Transverse colon (tissue), 4 donors: ENCODE measurements around the gene ZNF521. TPM values are rescaled to one million over a fixed set of nuclear protein-coding genes. Genes with fewer than 3 reads are reported as not detected.

Experiments
- DNase-seq: peaks from one replicate; pipeline ENCODE4 v3.0.0-alpha.2; 2019
- H3K27ac ChIP-seq, 4 donors: fragments of 200-600 bp; sonication (generic); 2 replicates each; pipeline ENCODE4 v1.5.1; 2016 to 2018; ENCODE audit warnings: inconsistent platforms in 4 of 4
- H3K27me3 ChIP-seq: fragments of 200-600 bp; sonication (generic); 2 replicates; pipeline ENCODE4 v1.5.1; 2017; ENCODE audit warnings: inconsistent platforms
- H3K36me3 ChIP-seq, 4 donors: fragments of 200-600 bp; sonication (generic); 2 replicates each; pipeline ENCODE4 v1.5.1; 2017 to 2019; ENCODE audit warnings: inconsistent platforms in 4 of 4
- H3K4me1 ChIP-seq, 4 donors: fragments of 200-600 bp; sonication (generic); 2 replicates each; pipeline ENCODE4 v1.5.1; 2017 to 2020; ENCODE audit warnings: inconsistent platforms in 4 of 4
- H3K4me3 ChIP-seq, 4 donors: fragments of 200-600 bp; sonication (generic); 1 replicate in 1 of 4; 2 replicates in 3 of 4; pipeline versions ENCODE4 v1.5.1 to v1.6.1; 2017 to 2019; ENCODE audit warnings: inconsistent platforms in 4 of 4
- H3K9me3 ChIP-seq, 2 donors: fragments of 200-600 bp; sonication (generic); 2 replicates each; pipeline ENCODE4 v1.5.1; 2017 to 2019; ENCODE audit warnings: inconsistent platforms in 2 of 2
- EP300 ChIP-seq: sonication (generic); formaldehyde crosslinking; IDR thresholded peaks from one replicate; pipeline ENCODE4 v1.6.1; 2017; ENCODE audit warnings: antibody characterized with exemption, low read depth
- POLR2A ChIP-seq: fragments of 450-650 bp; IDR thresholded peaks from one replicate; pipeline ENCODE4 v1.6.1; 2016; ENCODE audit warnings: antibody characterized with exemption, mild to moderate bottlenecking, moderate library complexity
- POLR2AphosphoS5 ChIP-seq, 3 donors: sonication (generic); formaldehyde crosslinking; IDR thresholded peaks; one replicate each; pipeline ENCODE4 v1.6.1; 2016; ENCODE audit warnings: antibody characterized with exemption in 3 of 3
- WGBS, 2 donors: methylation state at CpG; one replicate each; pipeline ENCODE4 v1.1.5; 2018; ENCODE audit warnings: low coverage in 1 of 2; 5-methylcytosine and 5-hydroxymethylcytosine counted together
- in situ Hi-C, 4 donors: fragments of 200-750 bp; cut with MboI; loops; one replicate each; pipeline versions ENCODE4 v1.15.0 to v1.15.1; 2017; ENCODE audit warnings: low sequenced_read_pairs in 3 of 4, low pct_ligation_motif_present in 1 of 4, low pct_unique_long_range_greater_than_20kb in 1 of 4
- intact Hi-C: fragments of 100-400 bp; cut with DNase I; formaldehyde crosslinking; loops from one replicate; pipeline ENCODE4 v1.15.1; 2023; ENCODE audit warnings: low total_unique reads
- total RNA-seq, 4 donors: library from RNA; depleted of rRNA; stranded (reverse); fragments of >200 nt; gene quantifications; one replicate each; pipeline ENCODE4 v1.1.0, GENCODE V29; 2016
- TF ChIP-seq, protein P1 (sequence below), 5 experiments: fragments of 200-600 bp in 3 of 5; fragments of 450-650 bp in 2 of 5; sonication (generic) in 3 of 5; IDR thresholded peaks; 1 replicate in 2 of 5; 2 replicates in 3 of 5; pipeline ENCODE4 v1.5.1; 2016 to 2017; ENCODE audit warnings: antibody characterized with exemption in 5 of 5, inconsistent platforms in 3 of 5, mild to moderate bottlenecking in 2 of 5, moderate library complexity in 1 of 5

ZNF521 gene
- total RNA-seq, 4 donors from 2014 or later = 6.4 to 29.5 (median 9.0) TPM

DNA sequence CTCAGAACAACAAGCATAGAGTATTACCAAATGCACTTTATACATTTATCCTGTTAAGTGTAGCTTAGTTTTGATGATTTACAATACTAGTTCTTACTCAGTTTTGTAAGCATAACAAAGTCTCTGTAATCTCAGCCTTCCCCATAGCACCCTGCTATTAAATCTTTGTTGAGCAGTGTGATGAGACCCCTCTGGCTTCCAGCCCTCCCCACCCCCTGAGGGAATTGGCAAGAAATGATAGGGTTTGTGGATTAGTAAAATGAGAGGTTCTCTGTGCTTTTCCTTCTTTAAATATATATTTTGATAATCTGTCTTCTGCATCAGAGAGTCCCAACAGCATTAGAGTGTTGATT is 37.2 kb downstream of the ZNF521 start:
- Histone ChIP-seq H3K27ac (no peak overlapping the region), H3K27me3 (no peaks in the 10 kb centered on the region), H3K36me3 (no peaks in the 10 kb centered on the region), H3K4me1 (peaks cover 0 to 3% (median 0%) of the 10 kb centered on the region in 4 donors), H3K9me3 (no peaks in the 10 kb centered on the region), H3K4me3 (no peak overlapping the region)
- in situ Hi-C loops (no loop called here), intact Hi-C loops (no loop called here)
- DNase-seq = no peak
- TF ChIP-seq, protein P1, sequence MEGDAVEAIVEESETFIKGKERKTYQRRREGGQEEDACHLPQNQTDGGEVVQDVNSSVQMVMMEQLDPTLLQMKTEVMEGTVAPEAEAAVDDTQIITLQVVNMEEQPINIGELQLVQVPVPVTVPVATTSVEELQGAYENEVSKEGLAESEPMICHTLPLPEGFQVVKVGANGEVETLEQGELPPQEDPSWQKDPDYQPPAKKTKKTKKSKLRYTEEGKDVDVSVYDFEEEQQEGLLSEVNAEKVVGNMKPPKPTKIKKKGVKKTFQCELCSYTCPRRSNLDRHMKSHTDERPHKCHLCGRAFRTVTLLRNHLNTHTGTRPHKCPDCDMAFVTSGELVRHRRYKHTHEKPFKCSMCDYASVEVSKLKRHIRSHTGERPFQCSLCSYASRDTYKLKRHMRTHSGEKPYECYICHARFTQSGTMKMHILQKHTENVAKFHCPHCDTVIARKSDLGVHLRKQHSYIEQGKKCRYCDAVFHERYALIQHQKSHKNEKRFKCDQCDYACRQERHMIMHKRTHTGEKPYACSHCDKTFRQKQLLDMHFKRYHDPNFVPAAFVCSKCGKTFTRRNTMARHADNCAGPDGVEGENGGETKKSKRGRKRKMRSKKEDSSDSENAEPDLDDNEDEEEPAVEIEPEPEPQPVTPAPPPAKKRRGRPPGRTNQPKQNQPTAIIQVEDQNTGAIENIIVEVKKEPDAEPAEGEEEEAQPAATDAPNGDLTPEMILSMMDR (IDR thresholded peaks at IDR 0.05) = no peak
- TF ChIP-seq POLR2A (no peak), EP300 (no peak), POLR2AphosphoS5 (IDR thresholded peaks at IDR 0.05) (no peak)

DNA sequence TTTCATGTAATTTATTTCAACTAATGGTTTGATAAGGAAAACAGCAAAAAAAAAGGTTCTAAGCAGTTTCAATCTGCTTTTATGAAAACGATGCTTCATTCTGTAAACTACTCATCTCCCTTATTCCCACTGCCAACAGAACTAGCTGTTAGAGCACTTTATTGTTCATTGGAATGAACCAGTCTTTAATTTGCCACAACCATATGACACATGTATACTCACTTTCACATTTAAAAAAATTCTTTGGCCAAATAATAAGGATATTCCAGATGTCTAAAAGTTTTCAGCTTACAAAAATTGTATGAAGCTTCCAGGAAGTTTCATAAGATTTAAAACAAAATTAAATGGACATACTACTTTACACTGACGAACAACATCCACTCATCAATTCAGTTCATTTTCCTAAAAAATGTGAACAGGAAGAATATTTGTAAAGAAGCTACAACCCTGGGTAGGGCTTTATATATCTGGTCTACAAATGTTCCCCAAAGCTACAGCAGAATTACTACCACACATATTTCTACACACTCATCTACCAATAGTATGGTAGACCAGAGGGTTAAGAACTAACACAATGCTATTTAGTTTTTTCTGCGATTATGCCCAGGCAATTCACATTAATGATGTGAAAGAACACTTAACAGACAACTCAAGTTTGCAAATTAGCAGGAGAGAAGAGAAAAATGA is 37.7 kb downstream of the ZNF521 start:
- H3K27me3 ChIP-seq = no peaks in the 10 kb centered on the region
- H3K4me3 ChIP-seq = no peak overlapping the region
- H3K4me1 ChIP-seq = peaks cover 0 to 3% (median 0%) of the 10 kb centered on the region in 4 donors
- no peaks in the 10 kb centered on the region for H3K9me3 ChIP-seq
- no peaks in the 10 kb centered on the region for H3K36me3 ChIP-seq
- in situ Hi-C loops (no loop called here), intact Hi-C loops (no loop called here)
- TF ChIP-seq POLR2AphosphoS5 (IDR thresholded peaks at IDR 0.05) (no peak), POLR2A (no peak), EP300 (no peak)
- TF ChIP-seq, protein P1 (IDR thresholded peaks at IDR 0.05) = no peak
- no peak overlapping the region for H3K27ac ChIP-seq
- WGBS, 2 donors = 40 to 67% methylated on average over 3 of the region's 3 CpGs
- DNase-seq = no peak

DNA sequence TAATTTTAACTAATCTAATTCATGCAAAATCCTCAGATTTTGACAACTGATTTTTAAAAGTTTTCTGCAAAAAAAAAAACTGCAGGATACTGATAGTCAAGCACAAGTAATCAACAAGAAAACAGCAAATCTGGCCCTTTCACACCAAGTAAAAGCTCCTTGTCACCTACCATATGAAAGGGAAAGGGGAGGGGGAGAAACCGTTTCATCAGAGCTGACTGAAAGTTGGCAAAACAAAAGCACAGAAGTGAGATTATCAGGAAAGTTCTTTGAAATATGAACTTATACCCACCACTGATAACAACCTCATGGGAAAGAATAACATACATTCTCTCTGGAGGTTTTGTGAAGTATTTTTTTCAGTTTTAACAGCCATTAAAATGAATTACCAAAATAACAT is 38.7 kb downstream of the ZNF521 start:
- intact Hi-C loops (no loop called here), in situ Hi-C loops (no loop called here)
- Histone ChIP-seq H3K27me3 (no peaks in the 10 kb centered on the region), H3K4me1 (peaks cover 0 to 3% (median 0%) of the 10 kb centered on the region in 4 donors), H3K9me3 (no peaks in the 10 kb centered on the region), H3K4me3 (no peak overlapping the region), H3K36me3 (no peaks in the 10 kb centered on the region), H3K27ac (no peak overlapping the region)
- 27 to 44% methylated on average over 1 of the region's 1 CpG for WGBS, 2 donors
- no peak for DNase-seq
- TF ChIP-seq, protein P1 (IDR thresholded peaks at IDR 0.05) = no peak
- TF ChIP-seq POLR2A = no peak
- TF ChIP-seq POLR2AphosphoS5 (IDR thresholded peaks at IDR 0.05) = no peak
- no peak for TF ChIP-seq EP300

DNA sequence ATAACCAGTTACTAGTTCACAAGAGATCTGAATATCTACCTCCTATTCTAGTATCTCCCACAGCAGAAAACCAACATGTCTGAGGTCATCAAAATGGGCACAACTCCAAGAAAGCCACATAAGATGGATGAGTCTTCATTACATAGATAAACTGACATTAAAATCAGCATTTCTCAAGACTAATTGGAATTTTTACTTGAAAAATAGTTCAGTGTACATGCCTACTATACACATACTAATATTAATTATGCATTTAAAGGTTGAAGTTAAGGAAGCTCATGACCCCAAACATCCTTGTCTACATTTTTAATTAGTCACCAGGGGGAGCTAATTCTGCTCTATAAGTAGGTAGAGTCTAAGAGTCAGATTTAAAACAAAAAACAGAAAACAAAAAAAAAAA is 41.9 kb downstream of the ZNF521 start:
- H3K4me1 ChIP-seq = peaks cover 0 to 3% (median 0%) of the 10 kb centered on the region in 4 donors
- no peak for DNase-seq
- TF ChIP-seq EP300 (no peak), POLR2A (no peak), POLR2AphosphoS5 (IDR thresholded peaks at IDR 0.05) (no peak)
- TF ChIP-seq, protein P1 (IDR thresholded peaks at IDR 0.05) = no peak
- no peaks in the 10 kb centered on the region for H3K27me3 ChIP-seq
- H3K36me3 ChIP-seq = no peaks in the 10 kb centered on the region
- in situ Hi-C loops (no loop called here), intact Hi-C loops (no loop called here)
- H3K9me3 ChIP-seq = no peaks in the 10 kb centered on the region
- no peak overlapping the region for H3K27ac ChIP-seq
- no peak overlapping the region for H3K4me3 ChIP-seq
